Stimulated activated CD8-positive, alpha-beta memory T cell treated with anti-CD3 and anti-CD28 coated beads, Interleukin-12 subunit alpha, Interleukin-12 subunit beta, amount 100 ng/mL, for 24 hours (primary cell): Measurements from ENCODE around the gene CHTF8.

ENCODE experiments used
- DNase-seq: peaks from one replicate; pipeline ENCODE4 v3.0.0-alpha.2; 2020; ENCODE audit errors: extremely low read depth

The CHTF8 gene

GRCh38 chr16:69113216-69113615 is 19.2 kb downstream of the CHTF8 start:
- no peak for DNase-seq

- no peak for DNase-seq
Measured at GRCh38 chr16:69112285-69113129, 19.9 kb downstream of the CHTF8 start.

- DNase-seq = no peak
Measured at GRCh38 chr16:69111876-69112230, 20.5 kb downstream of the CHTF8 start.

GRCh38 chr16:69111216-69111875 is 21.0 kb downstream of the CHTF8 start:
- no peak for DNase-seq

GRCh38 chr16:69110406-69110805 is 22.0 kb downstream of the CHTF8 start:
- no peak for DNase-seq

- no peak for DNase-seq
Measured at GRCh38 chr16:69109486-69110270, 22.7 kb downstream of the CHTF8 start.

- DNase-seq = no peak
Measured at GRCh38 chr16:69108905-69109252, 23.5 kb downstream of the CHTF8 start.

GRCh38 chr16:69108064-69108904 is 24.1 kb downstream of the CHTF8 start:
- no peak for DNase-seq

- no peak for DNase-seq
Measured at GRCh38 chr16:69107316-69107962, 24.9 kb downstream of the CHTF8 start.

- no peak for DNase-seq
Measured at GRCh38 chr16:69106491-69107315, 25.7 kb downstream of the CHTF8 start.

GRCh38 chr16:69105501-69106361 is 26.7 kb downstream of the CHTF8 start, which contains the start of gene HAS3:
HAS3 (plus strand) TSS chr16:69105653; CDS start chr16:69109396, 3,743 bp downstream.
- DNase-seq = no peak

GRCh38 chr16:69100071-69100691 is 32.2 kb downstream of the CHTF8 start:
- DNase-seq = no peak

- DNase-seq = no peak
Measured at GRCh38 chr16:69095193-69095592, 37.2 kb downstream of the CHTF8 start.

GRCh38 chr16:69094501-69094900 is 37.9 kb downstream of the CHTF8 start:
- DNase-seq = no peak

GRCh38 chr16:69093974-69094373 is 38.4 kb downstream of the CHTF8 start:
- no peak for DNase-seq

GRCh38 chr16:69089091-69089910 is 43.1 kb downstream of the CHTF8 start:
- no peak for DNase-seq

GRCh38 chr16:69088684-69089083 is 43.7 kb downstream of the CHTF8 start:
- DNase-seq = no peak

- DNase-seq = no peak
Measured at GRCh38 chr16:69087161-69087581, 45.2 kb downstream of the CHTF8 start.
